Right lobe of liver (tissue), 4 donors: ENCODE measurements around the gene MIXL1.

Experiments
- POLR2A ChIP-seq: fragments of 450-650 bp; IDR thresholded peaks from one replicate; pipeline ENCODE4 v1.6.1; 2017; ENCODE audit warnings: antibody characterized with exemption, mild to moderate bottlenecking
- TF ChIP-seq, protein P1 (sequence below), 4 donors: fragments of 200-600 bp in 3 of 4; fragments of 450-650 bp in 1 of 4; IDR thresholded peaks; one replicate each; pipeline versions ENCODE4 v1.5.1 to v1.8.0; 2016 to 2022; ENCODE audit warnings: antibody characterized with exemption in 4 of 4, mild to moderate bottlenecking in 2 of 4
- donor health status: DM: no; HTN: no; CAD: no.
- donor health status: DM: no; HTN: no; CAD: no.
- donor health status: DM: no; HTN: yes; CAD: no.

DNA sequence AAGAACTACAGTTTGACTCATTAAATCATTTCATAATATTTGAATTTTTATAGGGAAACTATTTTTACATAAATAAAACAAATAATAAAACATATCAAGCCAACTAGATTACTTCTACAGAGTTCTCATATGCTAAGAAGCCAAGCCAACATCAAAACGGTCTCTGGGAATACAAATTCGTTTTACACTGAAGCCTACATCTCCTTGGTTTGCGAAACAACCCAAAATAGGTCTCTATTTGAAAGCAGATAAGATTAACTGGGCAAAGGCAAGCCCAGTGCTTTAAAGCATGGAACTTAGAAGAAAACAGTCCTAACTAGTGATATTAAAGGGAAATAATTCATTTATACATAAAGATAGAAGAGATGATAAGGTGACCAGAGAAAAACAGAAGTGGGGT is 25.3 kb downstream of the MIXL1 start:
- TF ChIP-seq, protein P1, sequence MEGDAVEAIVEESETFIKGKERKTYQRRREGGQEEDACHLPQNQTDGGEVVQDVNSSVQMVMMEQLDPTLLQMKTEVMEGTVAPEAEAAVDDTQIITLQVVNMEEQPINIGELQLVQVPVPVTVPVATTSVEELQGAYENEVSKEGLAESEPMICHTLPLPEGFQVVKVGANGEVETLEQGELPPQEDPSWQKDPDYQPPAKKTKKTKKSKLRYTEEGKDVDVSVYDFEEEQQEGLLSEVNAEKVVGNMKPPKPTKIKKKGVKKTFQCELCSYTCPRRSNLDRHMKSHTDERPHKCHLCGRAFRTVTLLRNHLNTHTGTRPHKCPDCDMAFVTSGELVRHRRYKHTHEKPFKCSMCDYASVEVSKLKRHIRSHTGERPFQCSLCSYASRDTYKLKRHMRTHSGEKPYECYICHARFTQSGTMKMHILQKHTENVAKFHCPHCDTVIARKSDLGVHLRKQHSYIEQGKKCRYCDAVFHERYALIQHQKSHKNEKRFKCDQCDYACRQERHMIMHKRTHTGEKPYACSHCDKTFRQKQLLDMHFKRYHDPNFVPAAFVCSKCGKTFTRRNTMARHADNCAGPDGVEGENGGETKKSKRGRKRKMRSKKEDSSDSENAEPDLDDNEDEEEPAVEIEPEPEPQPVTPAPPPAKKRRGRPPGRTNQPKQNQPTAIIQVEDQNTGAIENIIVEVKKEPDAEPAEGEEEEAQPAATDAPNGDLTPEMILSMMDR (IDR thresholded peaks at IDR 0.05) = no peak
- TF ChIP-seq POLR2A = no peak
